K562 (cell line): Measurements from ENCODE around the gene DNMT3L. TPM values are rescaled to one million over a fixed set of nuclear protein-coding genes. Genes with fewer than 3 reads are reported as not detected.

ENCODE experiments used
- BCL6 ChIP-seq: fragments of 250-450 bp; sonication (Bioruptor Pico); IDR thresholded peaks from 2 replicates; pipeline ENCODE4 v1.4.0; 2020
- E2F8 ChIP-seq: fragments of 450-650 bp; IDR thresholded peaks from 2 replicates; pipeline ENCODE4 v1.7.1; 2018; ENCODE audit warnings: mild to moderate bottlenecking, low read depth; ENCODE audit not compliant: partially characterized antibody
- HNRNPK ChIP-seq: fragments of 200-400 bp; formaldehyde crosslinking; IDR thresholded peaks from one replicate; pipeline ENCODE4 v1.6.1; 2018; ENCODE audit warnings: mild to moderate bottlenecking, low read depth, low read length; ENCODE audit not compliant: poor library complexity, severe bottlenecking
- MCM3 ChIP-seq: fragments of 450-650 bp; IDR thresholded peaks from 2 replicates; pipeline ENCODE4 v1.6.1; 2016
- NR2C2 ChIP-seq, 2 experiments: fragments of 200-800 bp in 1 of 2; sonication (Bioruptor generic) in 1 of 2; sonication (generic) in 1 of 2; formaldehyde crosslinking in 1 of 2; IDR thresholded peaks; 2 replicates each; pipeline versions ENCODE4 v1.6.1 to v1.8.0; 2016 to 2022; ENCODE audit warnings: mild to moderate bottlenecking in 1 of 2, missing compliant biosample characterization in 1 of 2, missing genetic modification characterization in 1 of 2, missing genetic modification reagents in 1 of 2
- SETDB1 ChIP-seq: IDR thresholded peaks from one replicate; pipeline ENCODE4 v1.6.1; 2012; ENCODE audit warnings: low read length, control low read depth, inconsistent platforms
- SNAPC5 ChIP-seq: fragments of 250-450 bp; sonication (Bioruptor Pico); IDR thresholded peaks from 2 replicates; pipeline ENCODE4 v1.8.0; 2021; ENCODE audit warnings: moderate library complexity, mild to moderate bottlenecking, inconsistent platforms
- THRAP3 ChIP-seq: fragments of 450-650 bp; IDR thresholded peaks from 2 replicates; pipeline ENCODE4 v1.6.1; 2016; ENCODE audit warnings: mild to moderate bottlenecking, inconsistent platforms, borderline replicate concordance
- TSHZ1 ChIP-seq: fragments of 250-450 bp; sonication (Bioruptor Pico); IDR thresholded peaks from 2 replicates; pipeline ENCODE4 v1.4.0; 2020; ENCODE audit warnings: mild to moderate bottlenecking, moderate library complexity
- ZNF644 ChIP-seq: fragments of 200-800 bp; sonication (Bioruptor generic); IDR thresholded peaks from 2 replicates; pipeline ENCODE4 v1.6.1; 2016; ENCODE audit warnings: low read depth, missing genetic modification characterization, missing compliant biosample characterization
- ZNF717 ChIP-seq: fragments of 250-450 bp; sonication (Bioruptor Pico); IDR thresholded peaks from 2 replicates; pipeline ENCODE4 v1.5.0; 2021
- polyA plus RNA-seq, 8 experiments: library from polyadenylated mRNA; depleted of rRNA in 4 of 8; stranded (reverse) in 5 of 8; unstranded in 3 of 8; fragments of >200 nt; fragmentation: Nextera tagmentation in 2 of 8; fragmentation: Illumina TruSeq in 1 of 8; extraction: Ambion mirVana in 2 of 8; extraction: Trizol in 1 of 8; gene quantifications; 2 replicates each; pipeline versions ENCODE4 v1.2.1 to v1.2.3, GENCODE V29; 2011 to 2014; ENCODE audit warnings: inconsistent platforms in 1 of 8, missing spikeins in 1 of 8
- total RNA-seq, 7 experiments: library from RNA; depleted of rRNA in 6 of 7; stranded (reverse); fragments of >200 nt in 6 of 7; fragmentation: Illumina TruSeq in 2 of 7; extraction: Trizol in 2 of 7; gene quantifications; 2 replicates each; pipeline versions ENCODE4 v1.2.1 to v1.2.3, GENCODE V29; 2011 to 2021; ENCODE audit warnings: low replicate concordance in 1 of 7

Gene DNMT3L
- total and polyA plus RNA-seq, 9 of the 15 experiments (the other 6 are each of a cell fraction or from before 2014, with no cell fraction given), result 0.08 TPM; not detected in 8

GRCh38 chr21:44262338-44263056 is 800 bp upstream of the DNMT3L start (continued):
- TF ChIP-seq NR2C2 (CRISPR knock-in tag; IDR thresholded peaks at IDR 0.05) (no peak), NR2C2 (tag; IDR thresholded peaks at IDR 0.05) (no peak), TSHZ1 (CRISPR knock-in tag) (no peak), ZNF644 (tag) (no peak), BCL6 (no peak), SETDB1 (no peak), SNAPC5 (CRISPR knock-in tag) (no peak), E2F8 (no peak), ZNF717 (CRISPR knock-in tag) (no peak), MCM3 (no peak), THRAP3 (no peak), HNRNPK (no peak)
